T-helper 1 cell treated with Interleukin-12 subunit alpha and Interleukin-12 subunit beta and Interleukin-4 antibody, amounts not matched to agents 30 ng/mL and 1 ng/mL, for 36 hours (primary cell): ENCODE data around the gene ACSM6. TPM values are rescaled to one million over a fixed set of nuclear protein-coding genes. Genes with fewer than 3 reads are reported as not detected.
"Not testable (repeated sequence)": the region's sequence is repeated elsewhere in the genome, so short reads cannot be mapped to it uniquely, and the experiment has no call there.

Source experiments
- intact Hi-C: fragments of 100-400 bp; cut with micrococcal nuclease; formaldehyde crosslinking; loops from one replicate; pipeline ENCODE4 v1.15.1; 2024
- total RNA-seq: library from RNA; stranded (reverse); gene quantifications from 2 replicates; pipeline ENCODE4 v1.2.3, GENCODE V29; 2022

Gene ACSM6
- total RNA-seq, 1 donor from 2014 or later, result not detected

GRCh38 chr10:95214369-95214768 lies 20.3 kb downstream of the ACSM6 start:
- intact Hi-C loops, result no loop called here

- intact Hi-C loops, result no loop called here
Measured at GRCh38 chr10:95214793-95215192, 20.8 kb downstream of the ACSM6 start.

DNA sequence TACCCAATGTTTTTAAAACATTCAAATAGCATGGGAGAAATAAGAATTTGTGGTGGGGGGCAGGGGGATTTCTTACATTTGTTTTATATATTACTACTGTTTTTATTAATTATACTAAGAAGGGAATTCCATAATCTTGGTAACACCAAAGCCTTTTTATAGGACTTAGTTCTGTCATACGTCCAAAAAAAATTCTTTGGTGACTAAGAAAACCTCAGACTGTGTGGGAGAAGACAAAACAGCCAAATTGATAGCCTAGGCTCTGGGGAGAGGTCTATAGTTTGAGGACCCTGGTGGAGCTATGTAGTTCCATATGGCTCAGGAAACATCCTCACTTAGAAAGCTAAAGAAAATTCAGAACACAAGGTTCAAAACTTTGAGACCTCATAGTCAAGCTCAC lies 23.4 kb downstream of the ACSM6 start:
- intact Hi-C loops, result no loop called here

DNA sequence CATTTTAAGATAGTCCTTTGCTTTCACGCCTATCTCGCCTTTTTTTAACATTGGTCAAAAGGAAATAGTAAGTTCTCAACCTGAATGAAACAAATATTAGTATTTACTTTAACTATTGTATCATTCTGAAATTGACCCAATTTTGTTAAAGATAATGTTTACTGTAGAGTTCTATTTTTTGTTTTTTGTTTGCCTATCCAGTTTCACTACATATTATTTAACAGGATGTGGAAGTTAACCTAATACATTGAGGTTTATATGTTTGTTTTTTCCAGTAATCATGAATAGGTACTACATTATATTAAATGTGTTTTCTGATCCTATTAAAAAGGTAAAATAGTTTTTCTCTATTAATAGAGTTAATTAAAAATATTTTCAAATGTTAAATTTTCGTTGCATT lies 26.5 kb downstream of the ACSM6 start:
- intact Hi-C loops, result no loop called here

DNA sequence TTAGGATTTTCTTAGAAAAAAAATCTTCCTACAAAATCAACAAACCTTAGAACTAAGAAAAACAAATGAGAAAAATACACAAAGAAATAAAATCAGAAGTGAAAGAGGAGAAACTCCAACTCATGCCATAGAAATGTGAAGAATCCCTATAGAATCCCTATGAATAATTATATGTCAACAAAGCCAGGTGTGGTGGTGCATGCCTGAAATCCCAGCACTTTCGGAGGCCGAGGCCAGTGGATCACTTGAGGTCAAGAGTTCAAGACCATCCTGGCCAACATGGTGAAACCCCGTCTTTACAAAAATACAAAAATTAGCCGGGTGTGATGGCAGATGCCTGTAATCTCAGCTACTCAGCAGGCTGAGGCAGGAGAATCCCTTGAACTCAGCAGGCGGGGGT lies 27.1 kb downstream of the ACSM6 start:
- intact Hi-C loops, result no loop called here

DNA sequence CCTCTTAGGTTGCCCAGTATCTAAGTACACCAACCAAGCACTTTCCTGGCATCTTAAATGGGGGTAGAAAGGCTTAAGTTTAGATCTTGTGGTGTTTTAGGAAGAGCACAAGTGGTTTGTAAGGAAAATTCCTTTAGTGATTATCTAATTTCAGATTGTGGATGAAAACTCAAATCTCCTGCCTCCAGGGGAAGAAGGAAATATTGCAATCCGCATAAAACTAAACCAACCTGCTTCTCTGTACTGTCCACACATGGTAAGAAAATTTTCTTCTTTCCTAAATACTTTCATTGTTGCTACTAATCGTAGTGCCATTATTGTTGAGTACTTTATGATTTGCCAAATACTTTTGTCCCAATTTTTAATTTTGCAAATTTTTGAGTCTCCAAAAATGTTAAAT lies 31.1 kb downstream of the ACSM6 start:
- intact Hi-C loops, result no loop called here

DNA sequence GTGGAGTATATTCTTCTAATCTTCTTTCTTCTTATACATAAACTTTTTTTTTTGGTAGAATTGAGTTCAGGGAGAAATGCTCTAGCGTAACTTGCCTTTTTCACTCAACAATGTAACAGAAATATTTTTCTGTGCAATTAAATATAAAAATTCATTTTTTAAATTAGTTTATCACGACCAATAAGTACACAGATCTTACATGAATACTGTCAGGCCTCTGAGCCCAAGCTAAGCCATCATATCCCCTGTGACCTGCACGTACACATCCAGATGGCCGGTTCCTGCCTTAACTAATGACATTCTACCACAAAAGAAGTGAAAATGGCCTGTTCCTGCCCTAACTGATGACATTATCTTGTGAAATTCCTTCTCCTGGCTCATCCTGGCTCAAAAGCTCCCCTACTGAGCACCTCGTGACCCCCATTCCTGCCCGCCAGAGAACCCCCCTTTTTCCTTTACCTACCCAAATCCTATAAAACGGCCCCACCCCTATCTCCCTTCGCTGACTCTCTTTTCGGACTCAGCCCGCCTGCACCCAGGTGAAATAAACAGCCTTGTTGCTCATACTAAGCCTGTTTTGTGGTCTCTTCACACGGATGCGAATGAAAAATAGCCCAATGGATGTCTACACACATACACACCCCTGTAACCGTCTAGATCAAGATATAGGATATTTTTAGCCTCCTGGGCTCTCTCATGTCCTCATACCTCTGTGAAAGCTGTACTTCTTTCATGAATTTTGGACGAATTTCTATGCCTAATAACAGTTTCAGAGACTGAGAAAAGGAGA lies 35.1 kb downstream of the ACSM6 start:
- intact Hi-C loops, result not testable (repeated sequence)

DNA sequence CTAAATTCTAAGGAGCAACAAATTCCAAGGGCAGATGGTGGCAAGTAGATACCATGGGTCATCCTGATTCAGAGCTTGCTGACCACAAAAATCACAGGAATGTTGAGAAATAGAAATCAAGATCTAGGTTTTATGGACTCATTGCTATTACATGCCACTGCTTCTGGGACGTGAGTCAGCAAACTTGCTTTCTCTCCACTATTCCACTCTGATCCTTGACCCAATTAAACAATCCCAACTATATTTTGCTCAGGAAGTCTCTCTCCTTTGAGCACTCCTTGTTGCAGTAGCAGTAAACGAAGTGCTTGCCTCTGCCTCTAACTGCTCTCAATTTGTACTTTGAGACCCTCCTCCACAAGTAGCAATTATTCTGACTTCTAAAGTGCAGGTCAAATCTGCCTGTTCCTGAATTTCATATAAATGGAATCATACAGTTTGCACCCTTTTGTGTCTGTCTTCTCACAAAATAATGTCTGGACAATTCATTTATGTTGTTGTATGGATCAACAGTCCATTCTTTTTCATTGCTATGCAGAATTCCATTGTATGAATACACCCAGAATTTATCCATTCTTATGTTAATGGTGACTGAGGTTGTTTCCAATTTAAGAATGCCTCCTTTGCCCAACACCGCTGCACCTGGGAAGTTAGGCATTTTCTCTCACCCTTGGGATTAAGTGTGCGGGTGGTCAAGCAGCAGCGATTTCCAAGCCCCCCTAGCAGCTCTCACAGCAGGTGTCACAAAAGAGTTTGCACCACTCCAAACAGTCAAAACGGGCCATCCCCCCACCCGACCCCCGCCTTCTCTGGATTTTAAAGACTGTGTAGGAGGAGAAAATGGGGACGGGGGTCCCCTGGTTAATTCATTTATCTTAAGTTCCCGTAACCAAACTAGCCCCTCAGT lies 35.9 kb downstream of the ACSM6 start:
- intact Hi-C loops, result no loop called here

- intact Hi-C loops, result not testable (repeated sequence)
Measured at GRCh38 chr10:95230677-95231586, 36.9 kb downstream of the ACSM6 start.

- intact Hi-C loops, result no loop called here
Measured at GRCh38 chr10:95233377-95234034, 39.5 kb downstream of the ACSM6 start.

- intact Hi-C loops, result no loop called here
Measured at GRCh38 chr10:95234951-95235350, 40.9 kb downstream of the ACSM6 start.

- intact Hi-C loops, result loop anchor here (1.0 to 2.0 kb wide), 2 partner anchors 10 to 51 kb away; no protein-coding TSS in a partner anchor
Measured at GRCh38 chr10:95235676-95236067, 41.6 kb downstream of the ACSM6 start.

DNA sequence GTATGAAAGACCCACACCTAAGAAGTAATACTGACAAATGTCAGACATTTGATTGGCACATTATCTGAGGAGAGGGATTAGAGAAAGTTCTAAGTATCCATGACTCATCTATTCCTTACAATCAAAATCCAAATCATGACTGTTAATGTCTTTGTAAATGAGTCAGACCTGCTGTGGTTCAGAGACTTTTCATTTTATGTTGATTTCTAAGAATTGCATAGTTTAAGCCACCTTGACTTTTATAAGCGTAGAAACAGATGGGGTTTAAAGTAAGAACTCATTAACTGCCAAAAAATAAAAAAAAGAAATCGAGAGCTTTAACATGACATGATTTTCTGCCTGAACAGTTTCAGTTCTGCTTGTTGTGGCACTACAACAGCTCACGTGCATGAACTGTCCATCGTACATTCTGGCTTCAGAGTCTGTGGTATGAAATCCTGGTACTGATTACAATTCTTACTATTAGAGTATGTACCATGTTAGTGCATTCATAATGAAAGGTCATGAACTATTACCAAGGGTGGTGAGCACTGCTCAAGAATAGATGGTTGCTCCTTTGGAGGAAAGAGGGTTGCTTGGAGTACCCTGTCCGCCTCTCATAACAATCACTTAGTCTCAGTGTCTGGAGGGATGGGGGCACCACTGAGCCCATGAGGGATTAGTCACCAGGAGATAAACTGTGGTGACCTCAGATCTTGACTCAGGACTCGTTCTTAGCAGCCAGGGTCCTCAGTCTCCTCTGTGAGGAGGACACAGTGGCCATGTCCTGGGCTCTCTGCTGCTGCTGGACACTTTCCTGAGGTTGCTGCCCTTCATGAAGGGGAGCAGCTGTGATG lies 42.2 kb downstream of the ACSM6 start:
- intact Hi-C loops, result loop anchor here (1.0 to 2.0 kb wide), 2 partner anchors 9 to 51 kb away; no protein-coding TSS in a partner anchor

GRCh38 chr10:95237376-95238170 lies 43.5 kb downstream of the ACSM6 start:
- intact Hi-C loops, result loop anchor here (2.0 kb wide), 1 partner anchor 53 kb away; no protein-coding TSS in a partner anchor

DNA sequence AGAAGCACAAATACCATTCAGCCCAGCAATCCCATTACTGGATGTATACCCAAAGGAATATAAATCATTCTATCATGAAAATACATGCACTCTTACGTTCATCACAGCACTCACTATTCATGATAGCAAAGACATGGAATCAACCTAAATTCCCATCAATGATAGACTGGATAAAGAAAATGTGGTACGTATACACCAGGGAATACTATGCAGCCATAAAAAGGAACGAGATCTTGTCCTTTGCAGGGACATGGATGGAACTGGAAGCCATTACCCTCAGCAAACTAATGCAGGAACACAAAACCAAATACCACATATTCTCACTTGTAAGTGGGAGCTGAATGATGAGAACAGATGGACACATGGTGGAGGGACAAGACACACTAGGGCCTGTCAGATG lies 46.1 kb downstream of the ACSM6 start:
- intact Hi-C loops, result loop anchor here (10.0 kb wide), 1 partner anchor 325 kb away; the partner anchor contains the start of gene SORBS1

GRCh38 chr10:95240811-95241210 lies 46.8 kb downstream of the ACSM6 start:
- intact Hi-C loops, result loop anchor here (10.0 kb wide), 1 partner anchor 324 kb away; the partner anchor contains the start of gene SORBS1

- intact Hi-C loops, result loop anchor here (10.0 kb wide), 1 partner anchor 323 kb away; the partner anchor contains the start of gene SORBS1
Measured at GRCh38 chr10:95241533-95241932, 47.5 kb downstream of the ACSM6 start.

DNA sequence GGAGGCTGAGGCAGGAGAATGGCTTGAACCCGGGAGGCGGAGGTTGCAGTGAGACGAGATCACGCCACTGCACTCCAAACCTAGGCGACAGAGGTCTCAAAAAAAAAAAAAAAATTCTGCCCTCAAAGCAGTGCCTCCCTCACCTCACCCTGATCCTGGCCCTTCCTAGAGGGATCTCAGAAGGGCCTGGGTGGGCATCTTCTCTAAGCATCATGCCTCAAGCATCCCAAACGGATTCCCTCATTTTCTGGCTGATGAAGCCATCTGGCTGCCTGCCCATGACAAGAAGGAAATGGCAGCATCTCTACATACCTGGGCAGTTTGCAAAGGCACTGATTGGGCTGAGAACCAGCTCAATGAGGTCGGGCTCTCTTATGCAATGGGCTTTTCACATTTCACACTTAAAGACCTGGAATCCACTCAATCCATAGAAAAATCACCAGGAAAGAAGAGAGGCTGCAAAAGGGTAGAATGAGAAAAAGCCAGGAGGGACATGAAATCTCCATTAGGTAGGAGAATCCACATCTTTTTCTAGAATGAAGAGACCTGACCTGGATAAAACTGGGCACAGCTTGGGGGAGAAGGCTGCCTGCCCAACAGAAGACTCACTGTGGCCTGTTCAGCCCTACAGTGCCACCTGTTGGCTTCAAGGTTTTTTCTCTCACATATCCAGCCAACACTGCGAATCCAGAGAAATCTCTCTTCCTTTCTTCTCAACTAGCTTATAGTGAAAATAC lies 48.7 kb downstream of the ACSM6 start:
- intact Hi-C loops, result loop anchor here (1.0 to 10.0 kb wide), 4 partner anchors 59 to 612 kb away; partner anchors contain the start of gene SORBS1
